Suprapubic skin (tissue), 4 donors: Measurements from ENCODE around the gene SHQ1. TPM values are rescaled to one million over a fixed set of nuclear protein-coding genes. Genes with fewer than 3 reads are reported as not detected.

Experiments used
- DNase-seq, 2 donors: peaks; one replicate each; pipeline ENCODE4 v3.0.0-alpha.2; 2019; ENCODE audit warnings: low spot score in 2 of 2
- H3K27ac ChIP-seq: fragments of 200-600 bp; sonication (generic); one replicate; pipeline ENCODE4 v1.5.1; 2019
- H3K27me3 ChIP-seq: fragments of 200-600 bp; sonication (generic); one replicate; pipeline ENCODE4 v1.5.1; 2019
- H3K36me3 ChIP-seq: fragments of 200-600 bp; sonication (generic); one replicate; pipeline ENCODE4 v1.5.1; 2019
- H3K4me1 ChIP-seq: fragments of 200-600 bp; sonication (generic); one replicate; pipeline ENCODE4 v1.5.1; 2019
- H3K4me3 ChIP-seq: fragments of 200-600 bp; sonication (generic); one replicate; pipeline ENCODE4 v1.5.1; 2019; ENCODE audit warnings: mild to moderate bottlenecking
- H3K9me3 ChIP-seq: fragments of 200-600 bp; sonication (generic); one replicate; pipeline ENCODE4 v1.5.1; 2019
- CTCF ChIP-seq, 2 donors: fragments of 200-600 bp in 1 of 2; fragments of 450-650 bp in 1 of 2; sonication (generic) in 1 of 2; IDR thresholded peaks; one replicate each; pipeline ENCODE4 v1.5.1; 2016 to 2019; ENCODE audit warnings: antibody characterized with exemption in 2 of 2, mild to moderate bottlenecking in 1 of 2, moderate library complexity in 1 of 2
- EP300 ChIP-seq: sonication (generic); formaldehyde crosslinking; IDR thresholded peaks from one replicate; pipeline ENCODE4 v1.6.1; 2017; ENCODE audit warnings: antibody characterized with exemption
- POLR2A ChIP-seq, 2 donors: fragments of 450-650 bp; IDR thresholded peaks; one replicate each; pipeline ENCODE4 v1.6.1; 2017; ENCODE audit warnings: antibody characterized with exemption in 2 of 2, mild to moderate bottlenecking in 2 of 2, moderate library complexity in 2 of 2
- POLR2AphosphoS5 ChIP-seq, 3 donors: sonication (generic); formaldehyde crosslinking; IDR thresholded peaks; one replicate each; pipeline ENCODE4 v1.6.1; 2017; ENCODE audit warnings: antibody characterized with exemption in 3 of 3
- WGBS: methylation state at CpG from one replicate; pipeline ENCODE4 v1.1.5; 2018; 5-methylcytosine and 5-hydroxymethylcytosine counted together
- total RNA-seq, 4 donors: library from RNA; depleted of rRNA; stranded (reverse); fragments of >200 nt; gene quantifications; one replicate each; pipeline ENCODE4 v1.1.0, GENCODE V29; 2016

SHQ1 gene
- total RNA-seq, 4 donors from 2014 or later = 8.7 to 26.1 (median 13.5) TPM

DNA sequence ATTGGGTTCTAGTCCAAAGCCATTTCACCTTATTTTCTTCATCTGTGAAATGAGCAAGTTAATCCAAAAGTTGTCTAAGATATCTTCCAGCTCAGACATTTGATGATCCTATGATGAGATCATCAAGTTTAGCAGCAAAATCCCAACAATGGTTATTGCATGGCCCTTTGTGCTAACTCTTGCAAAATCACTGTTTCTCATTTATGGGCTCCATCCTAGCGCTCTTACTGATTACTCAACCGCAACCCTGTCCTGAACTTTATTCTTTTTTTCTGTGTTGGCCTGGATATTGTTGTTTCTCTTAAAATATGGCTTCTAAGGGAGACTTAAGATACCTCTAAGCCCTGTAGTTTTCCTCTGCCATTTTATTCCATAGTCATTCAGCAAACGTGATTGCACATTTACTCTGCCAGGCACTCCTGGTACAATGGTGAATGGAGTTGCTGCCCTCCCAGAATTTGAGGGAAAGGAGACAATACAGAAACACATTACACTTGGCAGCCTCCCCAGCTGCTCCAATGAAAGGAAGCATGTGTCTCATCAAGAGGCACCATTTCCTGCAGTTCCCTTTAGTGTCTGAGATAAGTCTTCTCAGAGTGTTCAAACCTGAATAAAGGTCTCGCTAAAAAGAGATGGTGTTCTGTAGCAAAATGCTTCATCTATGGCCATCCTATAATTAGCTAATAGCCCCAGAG is 44.0 kb upstream of the SHQ1 start:
- TF ChIP-seq POLR2AphosphoS5 (IDR thresholded peaks at IDR 0.05) (peak in 2 of 3 donors; percentile 58 to 60), CTCF (IDR thresholded peaks at IDR 0.05) (no peak)
- no peak overlapping the region for H3K4me3 ChIP-seq
- DNase-seq = no peak
- WGBS = 49% methylated on average over 4 of the region's 4 CpGs
- H3K36me3 ChIP-seq = no peaks in the 10 kb centered on the region
- H3K9me3 ChIP-seq = no peaks in the 10 kb centered on the region
- peaks cover 3% of the 10 kb centered on the region for H3K27me3 ChIP-seq
- peak overlapping the region; percentile 68 for H3K27ac ChIP-seq
- peaks cover 39% of the 10 kb centered on the region for H3K4me1 ChIP-seq

GRCh38 chr3:72891053-72891855 is 43.0 kb upstream of the SHQ1 start:
- 29% methylated on average over 8 of the region's 8 CpGs for WGBS

GRCh38 chr3:72890166-72890925 is 42.1 kb upstream of the SHQ1 start:
- Histone ChIP-seq H3K27me3 (peaks cover 3% of the 10 kb centered on the region), H3K27ac (peak overlapping the region; percentile 68)

More at GRCh38 chr3:72891053-72891855, 43.0 kb upstream of the SHQ1 start:
- peak overlapping the region; percentile 68 for H3K27ac ChIP-seq
- H3K4me3 ChIP-seq = no peak overlapping the region
- H3K36me3 ChIP-seq = no peaks in the 10 kb centered on the region
- no peaks in the 10 kb centered on the region for H3K9me3 ChIP-seq
- TF ChIP-seq EP300 = no peak
- TF ChIP-seq POLR2AphosphoS5 (IDR thresholded peaks at IDR 0.05) = peak in 1 of 3 donors; percentile 2
- peaks cover 3% of the 10 kb centered on the region for H3K27me3 ChIP-seq
- peaks cover 43% of the 10 kb centered on the region for H3K4me1 ChIP-seq
- peak in 1 of 2 donors; percentile 67 for DNase-seq

DNA sequence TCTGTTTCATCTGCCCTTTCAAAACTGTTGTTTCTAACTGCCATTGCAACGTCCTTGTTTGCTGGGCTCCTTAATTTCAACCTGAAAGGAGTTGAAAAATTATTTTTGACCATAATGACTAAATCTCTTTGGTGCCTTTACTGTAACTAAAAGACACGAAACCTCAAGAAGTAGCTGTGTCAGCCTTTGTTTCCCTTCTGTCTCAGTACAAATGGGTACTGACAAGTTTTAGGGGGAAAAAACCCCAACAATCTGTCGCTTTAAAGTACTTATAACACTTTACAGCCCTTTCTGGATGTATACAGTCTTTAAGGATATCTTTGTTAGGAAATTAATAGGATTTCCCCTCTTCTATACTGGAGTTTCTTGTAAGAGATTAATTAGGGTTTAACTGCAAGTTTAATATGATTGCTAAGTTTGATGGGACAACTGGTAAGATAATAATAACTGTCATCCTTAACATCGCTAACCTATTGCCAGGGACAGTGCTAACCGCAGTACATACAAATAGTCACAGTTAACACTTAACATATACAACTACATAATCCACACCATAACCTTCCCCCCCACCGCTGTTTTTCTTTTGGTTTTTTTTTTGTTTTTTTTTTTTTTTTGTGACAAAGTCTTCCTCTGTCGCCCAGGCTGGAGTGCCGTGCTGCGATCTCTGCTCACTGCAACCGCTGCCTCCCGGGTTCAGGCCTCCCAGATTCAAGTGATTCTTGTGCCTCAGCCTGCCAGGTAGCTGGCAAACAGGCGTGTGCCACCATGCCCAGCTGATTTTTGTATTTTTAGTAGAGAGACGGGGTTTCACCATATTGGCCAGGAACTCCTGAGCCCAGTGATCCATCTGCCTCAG is 41.3 kb upstream of the SHQ1 start:
- Histone ChIP-seq H3K4me1 (peaks cover 43% of the 10 kb centered on the region), H3K4me3 (peak overlapping the region; percentile 59), H3K27me3 (peaks cover 3% of the 10 kb centered on the region), H3K9me3 (no peaks in the 10 kb centered on the region), H3K27ac (peak overlapping the region; percentile 56), H3K36me3 (no peaks in the 10 kb centered on the region)
- DNase-seq = no peak
- TF ChIP-seq EP300 = no peak
- no peak for TF ChIP-seq POLR2A (IDR thresholded peaks at IDR 0.05)
- TF ChIP-seq CTCF (IDR thresholded peaks at IDR 0.05) = no peak
- no peak for TF ChIP-seq POLR2AphosphoS5 (IDR thresholded peaks at IDR 0.05)
- WGBS = 65% methylated on average over 13 of the region's 13 CpGs

More at GRCh38 chr3:72890166-72890925, 42.1 kb upstream of the SHQ1 start:
- 73% methylated on average over 6 of the region's 10 CpGs for WGBS
- no peaks in the 10 kb centered on the region for H3K9me3 ChIP-seq
- H3K4me1 ChIP-seq = peaks cover 43% of the 10 kb centered on the region
- H3K36me3 ChIP-seq = no peaks in the 10 kb centered on the region
- TF ChIP-seq CTCF (IDR thresholded peaks at IDR 0.05) (no peak), POLR2A (IDR thresholded peaks at IDR 0.05) (no peak), EP300 (no peak), POLR2AphosphoS5 (IDR thresholded peaks at IDR 0.05) (no peak)
- no peak for DNase-seq
- H3K4me3 ChIP-seq = no peak overlapping the region
